ENCODE results near the gene PRUNE1. TPM values are rescaled to one million over a fixed set of nuclear protein-coding genes. Genes with fewer than 3 reads are reported as not detected.
A peak's percentile ranks its signal among the peaks of the same experiment; 100 is the strongest.

PRUNE1 gene
- total and polyA plus RNA-seq, 2 of the 4 experiments (the other 2 are of a cell fraction), result 7.9 to 9.4 TPM

- H3K79me1 ChIP-seq (ENCODE audit: low read depth in 1 of 2, low read length in 2 of 2), result peaks cover 11 to 40% of the 10 kb centered on the region in 2 experiments
- peak within 1 kb of the TSS; percentile 27 for H2BK20ac ChIP-seq (ENCODE audit: low read depth, low read length)
- H3K9me1 ChIP-seq (ENCODE audit: insufficient read depth, low read length), result peaks cover 11% of the 10 kb centered on the region
- peak within 1 kb of the TSS; percentile 71 for H4K5ac ChIP-seq (ENCODE audit: low read depth, low read length)
- H2BK15ac ChIP-seq (ENCODE audit: low read depth, low read length), result peak within 1 kb of the TSS; percentile 51; the same call in 2 of the 3 replicates
- H2AK5ac ChIP-seq (ENCODE audit: low read depth, low read length), result peak within 1 kb of the TSS; percentile 37
- H3K14ac ChIP-seq (replicated peaks; ENCODE audit: low read depth, low read length), result peak within 1 kb of the TSS; percentile 87
- H4K91ac ChIP-seq (ENCODE audit: insufficient read depth, low read depth, low read length), result peak within 1 kb of the TSS; percentile 76
- H3K4me1 ChIP-seq (ENCODE audit: control insufficient read depth, insufficient read depth, low read length), result peaks cover 8% of the 10 kb centered on the region
- intact Hi-C loops (cut with micrococcal nuclease) (loop anchor here (5.0 to 10.0 kb wide), 2 partner anchors 56 to 442 kb away; partner anchors contain the start of gene MLLT11), dilution Hi-C loops (cut with HindIII; ENCODE audit: low sequenced_read_pairs, unreplicated experiment) (no loop called here), in situ Hi-C loops (cut with MboI; ENCODE audit: low sequenced_read_pairs) (no loop called here)
- POLR2A ChIA-PET (ENCODE audit: unreplicated experiment), result interaction anchor here (0.5 to 1.0 kb wide), 3 partner anchors 42 to 765 kb away, joined by 3 to 6 read pairs (median 4); partner anchors contain the start of gene C1orf56
- H3K36me3 ChIP-seq (ENCODE audit: control insufficient read depth, insufficient read depth, low read length), result peaks cover 7% of the 10 kb centered on the region; the same call in 1 of the 2 replicates
- BruUV-seq (replicated peaks), result no TSS peak
- H3K4ac ChIP-seq (ENCODE audit: low read depth, low read length), result peak within 1 kb of the TSS; percentile 82
- WGBS, 2 experiments (ENCODE audit: extremely low coverage in 2 of 2, insufficient read length in 1 of 2), result 0% methylated on average over 5 of the region's 18 CpGs; no CpG with 5 or more reads in 1 of the 2 experiments
- peak within 1 kb of the TSS; percentile 90 for H3K4me2 ChIP-seq (ENCODE audit: low read depth, low read length)
- peak within 1 kb of the TSS; percentile 62 for H3K18ac ChIP-seq (ENCODE audit: low read depth, low read length)
- CTCF ChIA-PET, result interaction anchor here (0.5 to 2.3 kb wide), 8 partner anchors 10 to 645 kb away, joined by 3 to 24 read pairs (median 5); partner anchors contain the start of gene ANXA9
- H3K9ac ChIP-seq (ENCODE audit: low read depth, low read length), result peak within 1 kb of the TSS; percentile 88
- H2AFZ ChIP-seq (replicated peaks; ENCODE audit: low read length, poor library complexity), result peak within 1 kb of the TSS; percentile 98
- no peaks in the 10 kb centered on the region for H4K20me1 ChIP-seq (ENCODE audit: insufficient read depth, low read length)
- H2BK5ac ChIP-seq (ENCODE audit: low read depth, low read length, poor library complexity, severe bottlenecking), result peak within 1 kb of the TSS; percentile 75
- H3K4me3 ChIP-seq (ENCODE audit: insufficient read depth, low read depth, low read length), result peak within 1 kb of the TSS; percentile 47
- peak within 1 kb of the TSS; percentile 84 for H3K56ac ChIP-seq (ENCODE audit: extremely low read depth, insufficient read depth, low read length)
- peak within 1 kb of the TSS; percentile 73 to 81 for H4K8ac ChIP-seq (ENCODE audit: low read depth in 2 of 2, low read length in 2 of 2)
- peak within 1 kb of the TSS; percentile 80 for H3K27ac ChIP-seq (ENCODE audit: insufficient read depth, low read length)
- H2AK9ac ChIP-seq (replicated peaks; ENCODE audit: low read depth, low read length, poor library complexity), result peak within 1 kb of the TSS; percentile 82
- no peaks in the 10 kb centered on the region for H3K9me3 ChIP-seq (ENCODE audit: control insufficient read depth, insufficient read depth, low read length)
- H2BK120ac ChIP-seq (ENCODE audit: low read depth, low read length), result peak within 1 kb of the TSS; percentile 82
- H3K23ac ChIP-seq (ENCODE audit: low read depth, low read length), result peak within 1 kb of the TSS; percentile 83
- DNase-seq, result peak; percentile 89
- H3K27me3 ChIP-seq (ENCODE audit: control insufficient read depth, insufficient read depth, low read length), result no peaks in the 10 kb centered on the region
- peak; percentile 76 for ATAC-seq (ENCODE audit: low read depth)
- TF ChIP-seq RFX5 (IDR thresholded peaks at IDR 0.05; ENCODE audit: low read depth, low read length), result no peak
- no peak for TF ChIP-seq CHD1 (IDR thresholded peaks at IDR 0.05; ENCODE audit: low read depth, low read length)
- TF ChIP-seq, protein P1, sequence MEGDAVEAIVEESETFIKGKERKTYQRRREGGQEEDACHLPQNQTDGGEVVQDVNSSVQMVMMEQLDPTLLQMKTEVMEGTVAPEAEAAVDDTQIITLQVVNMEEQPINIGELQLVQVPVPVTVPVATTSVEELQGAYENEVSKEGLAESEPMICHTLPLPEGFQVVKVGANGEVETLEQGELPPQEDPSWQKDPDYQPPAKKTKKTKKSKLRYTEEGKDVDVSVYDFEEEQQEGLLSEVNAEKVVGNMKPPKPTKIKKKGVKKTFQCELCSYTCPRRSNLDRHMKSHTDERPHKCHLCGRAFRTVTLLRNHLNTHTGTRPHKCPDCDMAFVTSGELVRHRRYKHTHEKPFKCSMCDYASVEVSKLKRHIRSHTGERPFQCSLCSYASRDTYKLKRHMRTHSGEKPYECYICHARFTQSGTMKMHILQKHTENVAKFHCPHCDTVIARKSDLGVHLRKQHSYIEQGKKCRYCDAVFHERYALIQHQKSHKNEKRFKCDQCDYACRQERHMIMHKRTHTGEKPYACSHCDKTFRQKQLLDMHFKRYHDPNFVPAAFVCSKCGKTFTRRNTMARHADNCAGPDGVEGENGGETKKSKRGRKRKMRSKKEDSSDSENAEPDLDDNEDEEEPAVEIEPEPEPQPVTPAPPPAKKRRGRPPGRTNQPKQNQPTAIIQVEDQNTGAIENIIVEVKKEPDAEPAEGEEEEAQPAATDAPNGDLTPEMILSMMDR (conservative IDR thresholded peaks at IDR 0.05; ENCODE audit: low read depth, low read length), result peak; percentile 67
- 0 out of 2 replicates have a peak, but pooled peaks have one; percentile 1 for TF ChIP-seq MAFK (IDR thresholded peaks at IDR 0.05; ENCODE audit: low read depth, low read length)
- TF ChIP-seq RAD21 (IDR thresholded peaks at IDR 0.05; ENCODE audit: low read length), result peak; percentile 76
- TF ChIP-seq SMC3 (IDR thresholded peaks at IDR 0.05; ENCODE audit: low read depth, low read length), result peak; percentile 40
- TF ChIP-seq NFE2L2 (IDR thresholded peaks at IDR 0.05; ENCODE audit: low read depth, low read length), result no peak
- TF ChIP-seq MXI1 (IDR thresholded peaks at IDR 0.05; ENCODE audit: borderline replicate concordance, low read depth, low read length), result no peak; the same call in 1 of the 2 replicates
- TF ChIP-seq POLR2A (IDR thresholded peaks at IDR 0.05; ENCODE audit: low read depth, low read length), result peak; percentile 66; the same call in 1 of the 2 replicates
- peak; percentile 43; the same call in 1 of the 2 replicates for TF ChIP-seq MAZ (IDR thresholded peaks at IDR 0.05; ENCODE audit: borderline replicate concordance, low read depth, low read length)
- TF ChIP-seq BHLHE40 (IDR thresholded peaks at IDR 0.05; ENCODE audit: low read depth, low read length), result no peak
- no peak for TF ChIP-seq ELK1 (IDR thresholded peaks at IDR 0.05; ENCODE audit: borderline replicate concordance, low read depth, low read length)
- TF ChIP-seq, protein P2, sequence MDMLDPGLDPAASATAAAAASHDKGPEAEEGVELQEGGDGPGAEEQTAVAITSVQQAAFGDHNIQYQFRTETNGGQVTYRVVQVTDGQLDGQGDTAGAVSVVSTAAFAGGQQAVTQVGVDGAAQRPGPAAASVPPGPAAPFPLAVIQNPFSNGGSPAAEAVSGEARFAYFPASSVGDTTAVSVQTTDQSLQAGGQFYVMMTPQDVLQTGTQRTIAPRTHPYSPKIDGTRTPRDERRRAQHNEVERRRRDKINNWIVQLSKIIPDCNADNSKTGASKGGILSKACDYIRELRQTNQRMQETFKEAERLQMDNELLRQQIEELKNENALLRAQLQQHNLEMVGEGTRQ (IDR thresholded peaks at IDR 0.05; ENCODE audit: low read depth, low read length), result no peak
These were observed 1.8 kb upstream of the PRUNE1 start, which contains the start of gene MINDY1 for GRCh38 chr1:151006327-151007052. TSS of gene MINDY1 (minus strand) at chr1:151006902. CDS start at chr1:151002617, 4,285 bp downstream.

Data from IMR-90 (cell line).